NCI-H82 (cell line): ENCODE data around the gene CPSF4.

ENCODE experiments used
- DNase-seq: peaks from one replicate; lab custom pipeline; 2025; lab: John Stamatoyannopoulos, UW

Gene CPSF4

GRCh38 chr7:99448855-99449254, 10.1 kb downstream of the CPSF4 start:
- no peak for DNase-seq

DNA sequence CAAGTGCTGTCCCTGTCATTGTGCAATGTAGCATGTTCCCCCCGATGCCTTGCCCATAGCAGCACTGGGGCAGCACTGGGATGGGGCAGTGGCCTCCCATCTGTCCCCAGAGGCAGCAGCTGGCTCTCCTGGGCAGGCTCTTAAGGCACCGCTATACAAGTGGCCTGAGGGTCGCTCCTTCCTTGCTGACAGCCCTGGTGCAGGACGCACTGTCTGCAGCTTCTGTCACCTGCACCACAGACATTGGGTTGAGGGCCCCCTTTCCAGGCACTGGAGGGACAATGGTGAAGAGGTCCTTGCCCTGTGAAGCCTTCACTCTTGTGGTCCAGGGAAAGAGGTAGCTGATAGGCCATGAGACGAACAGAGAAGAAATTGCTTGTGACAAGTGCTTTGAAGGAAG, 10.6 kb downstream of the CPSF4 start:
- no peak for DNase-seq

GRCh38 chr7:99451936-99452335, 13.2 kb downstream of the CPSF4 start:
- DNase-seq = no peak

DNA sequence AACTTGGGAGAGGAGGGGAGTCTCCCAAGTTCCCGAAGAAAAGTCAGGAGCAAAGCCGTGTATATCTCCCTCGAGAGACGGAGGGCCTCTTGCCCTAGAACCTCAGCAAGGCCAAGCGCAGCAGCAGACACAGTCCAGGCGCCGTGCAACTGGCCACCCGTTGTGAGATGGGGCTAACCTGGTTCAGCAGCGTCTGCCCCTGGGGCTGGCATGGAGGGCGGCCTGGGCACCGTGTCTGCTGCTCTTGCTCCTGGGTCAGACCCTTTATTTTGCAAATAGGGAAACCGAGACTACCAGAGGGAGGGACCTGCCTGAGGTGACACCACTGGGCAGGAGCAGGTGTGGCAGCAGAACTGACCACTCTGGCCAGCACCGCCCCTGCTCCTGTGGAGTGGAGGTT, 13.8 kb downstream of the CPSF4 start:
- DNase-seq = no peak

DNA sequence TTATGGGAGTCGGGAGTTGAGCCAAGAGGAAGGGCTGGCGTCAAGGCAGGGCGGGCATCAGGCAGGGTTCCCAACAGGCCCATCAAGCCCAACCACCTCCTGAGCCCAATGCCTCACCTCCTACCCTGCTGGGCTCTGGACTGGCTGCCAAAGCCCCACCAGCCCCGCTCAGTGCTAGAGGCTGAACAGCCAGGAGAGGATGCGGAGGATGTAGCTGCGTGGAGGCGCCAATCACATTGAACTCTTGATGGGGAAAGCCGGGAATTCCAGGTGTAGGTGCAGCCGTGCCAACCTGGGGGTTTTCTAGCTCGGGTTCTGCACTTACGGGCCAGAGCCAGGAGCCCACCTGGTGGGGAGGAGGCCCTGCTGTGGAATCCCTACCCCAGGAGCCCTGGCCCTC, 14.4 kb downstream of the CPSF4 start:
- DNase-seq = no peak

- no peak for DNase-seq
Measured at GRCh38 chr7:99455874-99456273, 17.1 kb downstream of the CPSF4 start.

- no peak for DNase-seq
Measured at GRCh38 chr7:99456288-99456687, 17.5 kb downstream of the CPSF4 start.

GRCh38 chr7:99457050-99457649, 18.4 kb downstream of the CPSF4 start:
- no peak for DNase-seq

DNA sequence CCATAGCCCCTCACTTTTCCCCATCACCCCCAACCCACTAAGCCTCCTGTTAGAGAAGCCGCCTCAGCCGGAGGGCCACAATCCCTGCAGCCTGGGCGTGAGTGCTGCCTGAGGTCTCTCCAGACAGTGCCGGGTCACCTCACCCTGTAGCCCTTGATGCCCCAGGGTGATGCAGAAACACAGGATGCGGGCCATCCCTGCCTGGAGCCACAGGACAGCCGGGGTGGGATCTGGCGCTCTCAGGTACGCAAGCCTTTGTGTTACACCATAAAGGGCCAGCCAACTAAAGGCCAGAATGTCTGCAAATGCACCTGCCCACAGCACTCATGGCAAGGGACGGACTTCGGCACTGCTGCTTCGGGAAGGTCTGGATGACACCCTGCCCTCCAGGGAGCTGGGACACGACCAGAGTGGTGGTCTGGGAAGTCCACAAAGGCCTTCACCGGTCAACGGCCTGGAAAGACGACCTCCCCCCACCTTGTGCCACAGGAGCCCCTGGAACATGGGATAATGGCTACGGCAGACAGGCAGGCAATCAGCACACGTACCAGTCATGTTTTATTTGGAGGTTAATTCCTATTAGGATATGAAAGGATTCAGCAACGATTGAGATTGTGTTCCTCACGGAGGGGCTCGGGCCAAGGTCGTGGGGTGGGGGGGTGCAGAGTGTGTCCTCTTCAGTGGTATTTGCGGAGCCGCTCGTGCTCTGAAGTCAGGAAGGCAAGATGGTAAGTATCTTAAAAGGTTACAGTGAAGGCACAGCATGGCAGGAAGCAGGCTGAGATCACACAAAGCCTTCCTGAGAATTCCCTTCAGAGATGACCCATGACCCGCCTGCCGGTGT, 19.1 kb downstream of the CPSF4 start:
- no peak for DNase-seq

GRCh38 chr7:99459087-99459486, 20.3 kb downstream of the CPSF4 start:
- peak; percentile 66 for DNase-seq

DNA sequence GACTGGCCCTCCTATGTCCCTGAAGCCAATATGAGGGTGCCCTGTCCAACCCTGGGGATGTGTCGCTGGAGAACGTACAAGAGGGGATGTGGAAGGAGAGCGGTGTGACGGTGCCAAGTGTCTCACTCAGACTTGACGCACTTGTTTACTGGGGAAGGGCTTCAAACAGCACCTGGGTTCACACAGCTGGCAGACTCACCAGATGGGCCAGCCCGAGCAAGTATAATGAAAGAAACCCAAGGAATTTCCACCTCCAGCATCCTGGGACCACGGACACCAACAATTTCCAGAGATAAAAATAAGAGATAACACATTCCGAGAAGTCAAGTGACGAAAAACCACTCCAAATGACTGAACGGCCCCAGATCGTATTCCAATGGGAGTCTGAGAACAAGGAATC, 21.9 kb downstream of the CPSF4 start:
- no peak for DNase-seq

DNA sequence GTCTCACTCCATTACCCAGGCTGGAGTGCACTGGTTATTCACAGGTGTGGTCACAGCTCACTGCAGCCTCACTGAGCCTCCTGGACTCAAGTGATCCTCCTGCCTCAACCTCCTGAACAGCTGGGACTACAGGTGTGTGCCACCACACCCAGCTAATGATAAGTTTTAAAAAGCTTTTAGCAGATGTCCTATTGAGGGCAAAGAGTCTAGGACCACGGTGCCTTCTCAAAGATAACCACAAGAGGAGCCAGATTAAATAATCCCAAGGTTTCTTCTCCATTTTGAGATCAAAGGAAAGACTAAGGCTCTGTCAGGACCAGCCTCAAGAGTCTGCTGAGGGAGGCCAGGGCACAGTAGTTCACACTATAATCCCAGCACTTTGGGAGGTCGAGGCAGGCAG, 22.5 kb downstream of the CPSF4 start:
- DNase-seq = peak; percentile 10

- no peak for DNase-seq
Measured at GRCh38 chr7:99465421-99465768, 26.7 kb downstream of the CPSF4 start.

DNA sequence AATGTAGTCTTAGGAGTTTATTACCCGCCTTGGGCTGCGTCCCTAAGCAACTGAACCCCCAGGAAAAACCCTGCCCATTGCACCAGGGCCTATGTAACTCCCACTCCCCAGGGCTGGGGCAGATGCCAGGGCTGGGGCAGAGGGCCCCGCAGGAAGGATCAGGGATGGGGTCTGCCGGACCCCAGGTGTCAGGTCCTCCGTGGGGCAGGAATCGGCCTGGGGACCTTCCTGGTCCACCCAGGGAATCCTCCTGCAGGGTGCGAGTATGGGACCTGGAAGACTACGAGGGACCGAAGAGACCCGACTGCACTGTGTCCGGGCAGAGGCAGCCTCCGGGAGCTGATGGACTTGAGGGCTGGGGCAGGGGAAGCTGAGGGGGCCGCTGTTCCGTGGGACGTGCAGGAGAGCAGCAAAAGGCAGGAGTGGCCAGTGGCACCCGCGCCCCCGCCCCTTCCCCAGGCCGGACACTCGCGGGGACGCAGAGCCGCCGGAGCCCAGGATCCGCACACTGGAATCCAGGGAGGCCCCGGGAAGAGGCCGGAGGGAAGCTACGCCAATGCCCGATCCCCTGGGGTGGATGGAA, 29.7 kb downstream of the CPSF4 start:
- no peak for DNase-seq

DNA sequence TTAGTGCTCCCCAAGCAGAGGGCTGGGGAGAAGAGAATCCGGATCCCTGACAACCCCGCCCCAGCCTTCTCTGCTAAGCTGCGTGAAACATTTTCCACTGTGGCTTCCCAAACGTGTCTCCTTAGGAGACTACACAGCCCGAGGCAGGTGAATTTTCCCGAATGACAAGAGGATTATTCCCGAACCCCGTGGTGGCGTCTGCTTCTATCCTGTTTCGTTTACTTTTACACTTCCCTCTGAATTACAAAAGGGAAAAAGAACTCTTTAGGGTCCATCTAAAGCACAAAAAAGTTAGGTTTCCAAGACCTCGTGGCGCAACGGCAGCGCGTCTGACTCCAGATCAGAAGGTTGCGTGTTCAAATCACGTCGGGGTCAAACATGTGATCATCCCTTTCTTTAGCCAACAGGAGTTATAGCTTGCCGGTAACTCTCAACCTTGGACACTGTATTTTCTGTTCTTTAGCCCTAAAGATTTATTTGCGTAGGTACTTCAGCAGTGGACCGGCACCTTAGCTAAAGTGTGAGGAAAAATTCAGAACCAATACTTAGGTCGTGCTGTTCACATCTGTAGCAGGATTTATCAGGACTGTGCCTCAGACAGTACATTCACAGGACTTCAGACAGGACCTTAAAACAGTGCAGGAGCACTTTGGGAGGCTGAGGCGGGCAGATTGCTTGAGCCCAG, 30.8 kb downstream of the CPSF4 start:
- DNase-seq = no peak

DNA sequence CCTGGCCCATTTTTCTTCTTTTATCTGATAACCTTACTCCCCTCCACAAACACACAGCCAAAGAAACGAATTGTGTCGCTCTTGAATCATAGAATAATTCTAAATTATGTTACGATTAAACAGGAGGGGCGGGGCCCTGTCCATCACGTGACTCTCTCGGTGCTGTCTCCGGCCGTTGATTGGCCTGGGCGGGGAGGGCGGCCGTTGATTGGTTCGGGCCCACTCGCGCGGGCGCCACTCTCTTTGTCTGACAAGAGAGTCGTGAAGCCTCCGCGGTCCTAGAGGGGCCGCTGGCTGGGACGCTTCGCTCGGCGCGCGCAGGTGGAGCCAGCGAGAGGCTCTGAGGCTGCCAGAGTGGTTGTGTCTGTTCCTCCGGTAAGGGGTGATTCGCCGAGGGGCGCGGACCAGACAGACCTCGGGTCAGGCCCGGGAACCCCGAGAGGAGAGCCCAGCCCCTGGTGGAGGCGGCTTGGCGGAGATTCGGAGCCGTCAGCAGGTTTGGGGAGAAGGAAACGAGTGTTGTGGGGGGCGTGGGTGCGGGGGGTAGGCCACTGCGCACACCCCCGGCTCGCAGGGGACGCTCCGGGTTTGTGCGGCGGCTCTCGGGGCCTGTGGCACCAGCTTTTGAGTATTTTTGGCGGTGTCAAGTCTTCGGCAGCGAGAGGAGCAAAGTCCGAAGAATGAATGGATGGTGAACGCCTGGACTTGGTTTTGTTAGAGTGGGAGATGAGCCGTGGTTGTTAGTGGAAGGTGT, 34.0 kb downstream of the CPSF4 start, which contains the start of gene ZNF789:
TSS of gene ZNF789 (plus strand) at position 330 of the 754 bp plus-strand sequence. CDS start 3,567 bp downstream, outside the sequence.
- peak; percentile 98 for DNase-seq

DNA sequence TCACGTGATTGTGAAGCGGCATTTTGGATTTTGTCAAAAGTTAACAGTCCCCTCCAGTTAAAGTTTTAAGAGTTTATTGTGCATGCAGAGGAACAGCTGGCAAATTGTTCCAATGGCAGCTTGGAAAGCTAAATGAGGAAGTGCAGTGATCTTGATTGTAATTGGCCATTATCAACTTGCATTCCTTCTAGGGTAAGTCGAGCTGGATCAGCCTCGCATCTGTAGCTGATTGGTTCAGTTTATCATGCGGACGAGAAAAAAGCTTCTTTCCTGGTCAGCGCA, 34.5 kb downstream of the CPSF4 start:
- DNase-seq = peak; percentile 34

DNA sequence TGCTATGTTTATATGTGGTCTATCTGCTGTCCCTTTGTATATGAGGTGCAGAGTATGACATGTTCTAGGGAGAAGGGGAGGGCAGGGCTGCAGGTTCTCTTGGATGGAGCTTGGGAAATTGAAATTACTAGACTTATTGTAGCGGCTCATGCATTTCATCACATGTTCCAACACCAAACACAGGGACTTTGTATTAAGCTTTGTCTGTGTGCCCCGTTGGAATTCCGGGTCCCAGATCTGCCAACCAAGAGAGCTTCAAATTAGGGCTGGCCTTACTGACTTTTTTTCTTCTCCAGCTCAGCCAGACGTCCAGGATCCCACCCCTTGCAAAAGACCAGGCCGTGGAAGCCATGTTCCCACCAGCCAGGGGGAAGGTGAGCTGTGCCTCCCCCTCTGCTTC, 37.4 kb downstream of the CPSF4 start:
- DNase-seq = no peak

GRCh38 chr7:99478464-99479440, 40.0 kb downstream of the CPSF4 start:
- no peak for DNase-seq

DNA sequence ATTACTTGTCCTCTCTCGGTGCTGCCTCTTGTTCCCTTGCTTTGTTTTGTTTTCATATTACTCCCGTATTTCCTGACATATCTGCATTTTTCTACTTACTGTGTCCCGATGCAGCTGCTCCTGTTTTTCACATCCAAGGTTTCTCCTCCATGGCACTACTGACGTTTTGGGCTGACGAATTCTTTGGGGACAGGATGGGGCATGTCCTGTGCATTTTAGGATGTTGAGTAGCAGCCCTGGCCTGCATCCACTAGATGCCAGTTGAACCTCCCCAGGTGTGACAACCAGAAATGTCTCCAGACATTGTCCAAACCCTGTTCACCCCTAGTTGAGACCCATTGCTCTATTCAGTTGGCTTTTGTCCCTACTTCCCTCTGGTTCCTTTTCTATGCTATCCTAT, 46.4 kb downstream of the CPSF4 start:
- DNase-seq = no peak

- peak; percentile 30 for DNase-seq
Measured at GRCh38 chr7:99489235-99489634, 50.5 kb downstream of the CPSF4 start.
